22Rv1 (cell line): ENCODE measurements around the gene NLK.

Source experiments
- CTCF ChIP-seq: fragments of 450-650 bp; IDR thresholded peaks from 2 replicates; pipeline ENCODE4 v1.5.1; 2017; ENCODE audit warnings: mild to moderate bottlenecking
- ZFX ChIP-seq: fragments of 450-650 bp; IDR thresholded peaks from 2 replicates; pipeline ENCODE4 v1.6.1; 2017; ENCODE audit warnings: antibody characterized with exemption, borderline replicate concordance

- TF ChIP-seq CTCF (no peak), ZFX (no peak)
Observed at GRCh38 chr17:28196636-28197035, 154.2 kb downstream of the NLK start.
